HG02678 (cell line): ENCODE measurements around the gene WDR55.
"Not testable (repeated sequence)": the region's sequence is repeated elsewhere in the genome, so short reads cannot be mapped to it uniquely, and the experiment has no call there.

Source experiments
- ATAC-seq: cut with Tn5 transposase; IDR thresholded peaks from one replicate; pipeline ENCODE4 v1.9.1; 2021; ENCODE audit warnings: mild to moderate bottlenecking, moderate library complexity; ENCODE audit not compliant: unreplicated experiment

Gene WDR55, protein sequence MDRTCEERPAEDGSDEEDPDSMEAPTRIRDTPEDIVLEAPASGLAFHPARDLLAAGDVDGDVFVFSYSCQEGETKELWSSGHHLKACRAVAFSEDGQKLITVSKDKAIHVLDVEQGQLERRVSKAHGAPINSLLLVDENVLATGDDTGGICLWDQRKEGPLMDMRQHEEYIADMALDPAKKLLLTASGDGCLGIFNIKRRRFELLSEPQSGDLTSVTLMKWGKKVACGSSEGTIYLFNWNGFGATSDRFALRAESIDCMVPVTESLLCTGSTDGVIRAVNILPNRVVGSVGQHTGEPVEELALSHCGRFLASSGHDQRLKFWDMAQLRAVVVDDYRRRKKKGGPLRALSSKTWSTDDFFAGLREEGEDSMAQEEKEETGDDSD

DNA sequence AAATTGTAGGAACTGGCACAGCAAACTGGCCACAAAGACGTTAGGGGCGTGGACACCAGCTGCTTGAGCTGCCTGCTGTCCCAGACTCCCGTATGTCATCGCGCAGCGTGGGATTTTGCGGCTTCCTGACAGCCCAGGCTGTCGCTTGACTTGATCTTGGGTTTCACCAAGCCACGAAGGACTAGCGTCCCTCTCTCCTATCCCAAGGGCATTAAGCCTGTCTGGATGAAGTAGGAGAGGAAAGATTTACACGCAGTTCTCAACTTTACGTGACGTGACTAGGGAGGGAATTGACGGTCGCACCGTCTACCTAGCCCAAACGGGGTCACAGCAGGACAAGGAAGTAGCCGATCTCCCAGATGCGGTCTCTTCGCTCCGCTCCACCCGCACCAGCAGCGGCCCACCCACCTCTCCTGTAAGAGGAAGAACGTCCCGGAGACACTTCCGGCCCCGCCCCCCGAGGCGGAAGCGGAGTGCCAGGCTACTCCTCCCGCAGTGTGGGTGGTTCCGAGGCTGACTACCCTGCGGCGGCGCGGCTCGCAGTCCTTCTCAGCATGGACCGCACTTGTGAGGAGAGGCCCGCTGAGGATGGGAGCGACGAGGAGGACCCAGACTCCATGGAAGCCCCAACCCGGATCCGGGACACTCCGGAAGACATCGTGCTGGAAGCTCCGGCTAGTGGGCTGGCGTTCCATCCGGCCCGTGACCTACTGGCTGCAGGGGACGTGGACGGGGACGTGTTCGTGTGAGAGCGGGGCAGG is at the start of gene WDR55:
TSS of gene WDR55 (plus strand) at position 546 of the 761 bp plus-strand sequence. CDS start at position 555, 9 bp downstream.
- ATAC-seq, result peak; percentile 97

DNA sequence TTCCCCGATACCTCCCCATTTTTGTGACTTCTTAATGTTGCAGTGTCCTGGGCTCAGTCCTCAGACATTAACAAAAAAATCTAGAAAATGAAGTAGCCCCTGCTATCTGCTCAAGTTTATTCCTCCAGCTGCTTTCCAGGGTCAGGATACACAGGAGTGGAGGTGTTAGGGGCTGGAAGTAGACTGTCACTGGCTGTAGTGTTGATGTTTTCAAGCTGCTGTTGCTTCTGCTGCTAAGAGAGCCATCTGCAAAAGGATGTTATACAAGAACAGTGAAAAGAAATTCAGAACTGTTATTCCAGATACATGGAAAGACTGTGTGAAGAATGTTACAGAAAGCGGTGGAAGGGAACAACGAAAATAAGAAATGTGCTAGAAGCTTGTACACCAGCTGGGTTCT is 42.4 kb upstream of the WDR55 start:
- ATAC-seq, result no peak

DNA sequence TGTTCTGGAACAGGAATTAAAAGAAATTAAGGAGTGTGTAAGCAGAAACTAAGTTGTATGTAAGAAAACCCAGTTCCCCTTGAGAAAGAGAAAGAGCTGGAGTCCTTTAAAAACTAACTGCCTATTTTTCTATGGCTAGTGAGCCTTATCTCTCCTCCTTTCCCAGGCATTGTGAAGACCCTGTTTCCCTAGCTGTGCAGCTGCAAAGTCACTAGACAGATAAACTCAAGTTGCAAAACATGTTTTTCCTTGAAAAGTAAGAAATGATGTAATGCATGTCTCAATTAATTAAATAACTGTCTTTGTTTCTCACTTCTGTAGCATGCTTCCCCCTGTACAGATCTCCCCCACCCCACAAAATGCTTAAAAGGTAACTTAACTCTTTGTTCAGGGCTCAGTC is 41.6 kb upstream of the WDR55 start:
- ATAC-seq, result not testable (repeated sequence)

DNA sequence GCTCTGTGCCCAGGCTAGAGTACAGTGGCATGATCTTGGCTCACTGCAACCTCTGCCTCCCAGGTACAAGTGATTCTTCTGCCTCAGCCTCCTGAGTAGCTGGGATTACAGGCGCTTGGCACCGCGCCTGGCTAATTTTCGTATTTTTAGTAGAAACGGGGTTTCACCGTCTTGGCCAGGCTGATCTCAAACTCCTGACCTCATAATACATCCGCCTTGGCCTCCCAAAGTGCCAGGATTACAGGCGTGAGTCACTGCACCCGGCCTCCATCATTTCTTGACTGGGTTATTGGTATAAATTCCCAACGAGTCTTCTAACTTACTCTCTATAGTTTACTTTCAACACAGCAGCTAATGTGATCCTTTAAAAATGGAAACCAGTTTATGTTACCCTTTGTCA is 39.8 kb upstream of the WDR55 start:
- not testable (repeated sequence) for ATAC-seq

DNA sequence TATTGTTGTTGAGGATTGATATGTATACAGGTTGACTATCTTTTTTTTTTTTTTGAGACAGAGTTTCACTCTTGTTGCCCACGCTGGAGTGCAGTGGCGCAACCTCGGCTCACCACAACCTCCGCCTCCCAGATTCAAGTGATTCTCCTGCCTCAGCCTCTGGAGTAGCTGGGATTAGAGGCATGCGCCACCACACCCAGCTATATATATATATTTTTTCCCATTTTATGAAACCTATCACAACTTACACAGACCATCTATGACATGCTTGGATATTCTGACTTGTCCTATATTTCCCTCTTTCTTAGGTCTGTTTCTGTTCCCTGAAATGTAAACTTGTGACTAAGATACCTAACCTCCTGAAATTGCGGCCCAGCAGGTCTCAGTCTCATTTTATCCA is 36.7 kb upstream of the WDR55 start:
- no peak for ATAC-seq

DNA sequence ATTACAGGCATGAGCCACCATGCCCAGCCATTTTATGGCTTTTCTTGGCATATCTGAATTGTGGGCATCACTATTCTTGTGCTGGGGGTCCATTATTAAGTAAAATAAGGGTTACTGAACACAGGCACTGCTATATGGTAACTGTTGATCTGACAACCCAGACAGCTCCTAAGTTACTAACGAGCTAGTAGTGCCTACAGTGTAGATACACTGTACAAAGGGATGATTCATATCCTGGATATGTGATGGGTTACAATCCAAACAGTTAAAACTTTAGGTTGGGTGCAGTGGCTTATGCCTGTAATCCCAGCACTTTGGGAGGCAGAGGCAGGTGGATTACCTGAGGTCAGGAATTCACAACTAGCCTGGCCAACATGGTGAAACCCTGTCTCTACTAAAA is 36.0 kb upstream of the WDR55 start:
- ATAC-seq, result no peak

DNA sequence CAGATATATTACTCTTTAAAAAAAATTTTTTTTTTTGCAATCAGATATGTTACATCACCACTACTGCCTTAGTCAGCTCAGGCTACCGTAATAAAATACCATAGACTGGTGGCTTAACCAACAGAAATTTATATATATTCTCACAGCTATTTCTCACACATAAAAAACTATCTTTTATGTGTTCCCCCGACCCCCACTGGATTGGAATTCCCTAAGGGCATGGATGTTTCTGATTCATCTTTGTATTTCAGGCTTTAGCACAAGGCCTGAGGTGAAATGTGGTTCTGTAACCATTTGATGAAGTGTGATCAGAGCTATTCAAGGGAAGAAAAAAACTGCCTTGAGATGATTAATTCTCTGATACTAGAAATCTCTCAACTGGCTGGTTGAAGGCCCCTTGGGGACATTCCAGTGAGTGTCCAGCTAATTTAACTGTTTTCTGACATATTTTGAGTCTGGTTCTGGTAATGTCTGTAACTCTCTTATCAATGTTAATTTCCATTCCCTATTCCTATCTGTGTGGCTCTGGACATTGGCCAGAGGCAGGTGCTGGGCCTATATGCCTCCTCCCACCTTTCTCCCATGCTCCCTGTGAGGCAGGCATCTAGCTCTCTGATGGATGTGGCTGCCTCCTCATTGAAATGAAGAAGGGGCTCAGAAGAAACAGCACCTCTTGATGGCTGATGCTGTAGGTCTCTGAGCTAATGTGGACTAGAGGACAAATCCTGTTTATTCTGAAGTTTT is 34.2 kb upstream of the WDR55 start:
- ATAC-seq, result no peak

DNA sequence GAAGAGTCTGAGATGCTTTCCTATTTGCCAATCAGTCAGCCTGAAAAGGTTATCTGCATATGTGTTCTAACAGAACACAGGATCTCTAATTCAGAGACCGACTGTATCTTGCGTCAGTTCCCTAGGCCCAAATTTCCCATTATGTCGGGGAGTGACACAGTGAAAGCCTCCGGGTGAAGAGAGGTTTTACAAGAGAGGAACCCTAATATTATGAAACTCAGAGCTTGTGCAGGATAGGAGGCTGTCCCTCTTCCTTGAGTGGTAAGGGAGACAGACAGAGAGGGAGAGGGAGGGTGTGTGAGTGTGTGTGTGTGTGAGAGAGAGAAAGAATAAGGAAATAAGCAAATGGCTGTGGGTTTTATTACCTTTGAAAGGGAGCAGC is 33.7 kb upstream of the WDR55 start:
- ATAC-seq, result no peak

DNA sequence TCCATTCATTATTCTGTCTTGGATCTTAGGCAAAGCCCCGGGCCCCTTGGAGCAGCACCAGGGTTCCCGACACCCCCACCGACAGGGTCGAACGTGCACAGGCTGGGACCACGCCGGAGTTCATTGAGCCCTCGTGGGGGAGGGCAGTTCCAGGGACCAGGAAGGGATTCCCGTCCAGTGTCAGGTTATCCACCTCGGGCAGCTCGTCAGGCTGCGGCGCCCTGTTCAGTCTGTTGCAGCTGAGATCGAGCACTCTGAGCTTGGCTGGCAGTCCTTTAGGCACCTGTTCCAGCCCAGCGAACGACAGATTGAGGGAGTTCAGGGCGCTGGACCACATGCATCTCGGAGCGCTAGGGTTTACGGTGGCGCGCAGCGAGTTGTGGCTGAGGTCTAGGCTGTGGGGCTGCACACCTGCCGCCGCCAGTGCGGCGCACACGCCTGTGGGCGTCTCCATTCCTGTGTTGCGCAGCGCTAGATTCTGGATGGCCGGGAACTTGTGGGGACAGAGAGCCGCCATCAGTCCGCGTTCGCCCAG is 32.8 kb upstream of the WDR55 start:
- ATAC-seq, result peak; percentile 50

DNA sequence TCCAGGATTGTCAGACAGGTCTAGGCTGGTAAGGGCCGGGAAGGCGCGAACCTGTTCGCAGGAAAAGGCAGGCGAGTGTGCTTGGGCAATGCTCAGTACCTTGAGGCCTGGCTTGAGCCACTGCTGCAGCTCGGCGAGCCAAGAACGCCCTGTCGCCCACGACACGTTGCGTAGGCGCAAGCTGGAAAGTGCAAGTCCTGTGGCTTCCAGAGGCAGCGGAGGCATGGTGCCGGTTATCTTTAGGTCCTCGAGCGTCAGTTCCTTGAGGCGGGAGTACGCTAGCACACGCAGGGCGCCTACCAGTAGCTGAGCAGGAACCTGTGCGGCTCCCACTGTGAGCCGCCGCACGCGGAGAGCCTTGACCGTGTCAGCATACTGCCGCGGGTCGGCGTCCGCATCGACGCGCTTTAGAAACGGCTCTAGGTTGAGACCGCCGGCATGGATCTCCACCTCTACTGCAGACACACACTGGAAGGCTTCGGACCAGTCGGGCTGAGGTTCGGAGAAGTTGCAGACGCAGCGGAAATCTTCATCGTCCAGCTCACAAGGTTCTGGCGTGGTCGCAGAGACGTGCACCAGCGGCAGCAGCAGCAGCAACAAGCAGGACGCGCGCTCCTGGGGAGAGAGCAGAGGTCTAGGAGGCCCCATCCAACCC is 32.2 kb upstream of the WDR55 start:
- ATAC-seq, result peak; percentile 67

DNA sequence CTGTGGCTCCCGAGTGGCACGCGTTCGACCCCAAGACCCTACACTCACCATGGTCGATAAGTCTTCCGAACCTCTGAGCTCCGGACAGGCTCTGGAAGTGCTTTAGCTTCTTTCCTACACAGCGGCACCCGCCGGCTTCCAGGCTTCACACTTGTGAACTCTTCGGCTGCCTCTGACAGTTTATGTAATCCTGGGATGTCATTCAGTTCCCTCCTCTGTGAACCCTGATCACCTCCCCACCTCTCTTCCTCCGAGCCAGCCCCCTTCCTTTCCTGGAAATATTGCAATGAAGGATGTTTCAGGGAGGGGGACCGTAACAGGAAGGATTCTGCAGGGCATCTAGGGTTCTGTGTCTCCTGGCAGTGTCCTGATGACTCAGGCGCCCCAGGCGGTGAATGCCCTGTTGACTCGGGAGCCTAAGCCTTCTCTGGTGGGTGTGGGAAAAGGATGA is 31.7 kb upstream of the WDR55 start, which contains the start of gene CD14:
TSS of gene CD14 (minus strand) at position 155 of the 451 bp plus-strand sequence. CDS start at position 51, 104 bp downstream.
- ATAC-seq, result no peak

DNA sequence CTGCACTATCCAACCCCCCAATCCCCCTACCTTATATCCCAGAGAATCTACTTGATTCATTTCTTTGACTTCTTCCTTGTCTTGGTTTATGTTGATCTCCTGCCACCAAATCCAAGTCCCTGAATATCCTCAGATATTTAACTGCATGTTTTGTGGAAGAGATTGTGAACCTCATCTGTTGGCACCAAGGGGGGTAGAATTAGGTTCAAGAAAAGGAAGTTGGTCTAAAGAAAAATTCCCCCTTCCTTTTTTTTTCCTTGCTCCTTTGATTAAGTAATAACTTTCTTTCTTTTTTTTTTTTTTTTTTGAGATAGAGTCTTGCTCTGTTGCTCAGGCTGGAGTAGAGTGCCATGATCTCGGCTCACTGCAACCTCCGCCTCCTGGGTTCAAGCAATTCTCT is 31.2 kb upstream of the WDR55 start:
- no peak for ATAC-seq

DNA sequence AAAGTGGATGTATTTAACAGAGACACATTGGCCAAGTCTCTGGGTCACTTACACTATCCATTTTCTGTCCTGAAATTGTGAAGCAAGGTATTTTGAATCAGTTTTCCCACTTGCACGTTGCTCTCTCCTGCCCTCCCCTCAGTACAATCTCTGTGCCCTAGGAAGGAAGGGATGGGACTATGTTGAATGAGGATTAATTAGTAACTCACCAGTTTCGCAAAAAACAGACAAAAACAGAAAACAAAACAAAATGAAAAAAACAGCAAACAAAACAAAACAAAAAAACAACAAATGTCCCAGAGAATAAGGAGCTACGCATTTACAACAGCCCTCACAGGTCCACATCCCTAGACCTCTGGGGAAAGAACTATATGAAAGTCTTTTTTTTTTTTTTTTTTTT is 30.6 kb upstream of the WDR55 start:
- no peak for ATAC-seq

DNA sequence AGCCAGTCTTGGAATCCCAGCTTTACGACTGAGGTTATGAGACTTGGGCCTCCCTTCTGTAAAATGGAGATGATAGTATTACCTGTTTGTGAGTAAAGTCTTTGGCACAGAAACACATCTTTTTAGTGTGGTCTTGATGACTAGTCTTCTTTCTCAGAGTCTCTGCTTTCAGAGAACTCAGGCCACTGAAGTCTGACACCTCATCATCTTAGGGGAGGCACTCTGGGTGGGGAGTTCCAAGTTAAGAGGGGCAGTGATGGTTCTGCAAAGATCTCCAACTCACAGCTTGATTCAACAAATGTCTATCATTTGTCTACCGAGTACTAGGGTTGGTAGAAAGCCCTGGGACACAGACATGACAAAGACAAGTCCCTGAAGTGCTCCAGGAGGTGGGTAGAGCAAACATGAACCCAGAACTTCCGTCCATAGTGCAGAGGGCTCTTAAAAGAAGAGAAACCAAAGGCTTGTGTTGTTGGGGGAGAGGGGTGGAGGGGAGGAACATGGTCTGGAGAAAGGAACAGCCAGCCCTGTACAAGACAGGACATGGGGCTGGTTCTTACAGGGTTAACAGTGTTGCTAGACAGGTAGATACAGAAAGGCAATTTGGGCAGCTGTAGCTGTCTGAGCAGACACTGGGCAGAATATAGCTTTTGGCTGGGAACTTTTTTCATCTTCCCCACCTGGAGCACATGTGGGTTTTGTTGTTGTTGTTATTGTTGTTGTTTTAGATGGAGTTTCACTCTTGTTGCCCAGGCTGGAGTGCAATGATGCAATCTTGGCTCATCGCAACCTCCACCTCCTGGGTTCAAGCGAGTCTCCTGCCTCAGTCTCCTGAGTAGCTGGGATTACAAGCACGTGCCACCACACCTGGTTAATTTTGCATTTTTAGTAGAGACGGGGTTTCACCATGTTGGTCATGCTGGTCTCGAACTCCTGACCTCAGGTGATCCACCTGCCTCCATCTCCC is 29.1 kb upstream of the WDR55 start:
- no peak for ATAC-seq

DNA sequence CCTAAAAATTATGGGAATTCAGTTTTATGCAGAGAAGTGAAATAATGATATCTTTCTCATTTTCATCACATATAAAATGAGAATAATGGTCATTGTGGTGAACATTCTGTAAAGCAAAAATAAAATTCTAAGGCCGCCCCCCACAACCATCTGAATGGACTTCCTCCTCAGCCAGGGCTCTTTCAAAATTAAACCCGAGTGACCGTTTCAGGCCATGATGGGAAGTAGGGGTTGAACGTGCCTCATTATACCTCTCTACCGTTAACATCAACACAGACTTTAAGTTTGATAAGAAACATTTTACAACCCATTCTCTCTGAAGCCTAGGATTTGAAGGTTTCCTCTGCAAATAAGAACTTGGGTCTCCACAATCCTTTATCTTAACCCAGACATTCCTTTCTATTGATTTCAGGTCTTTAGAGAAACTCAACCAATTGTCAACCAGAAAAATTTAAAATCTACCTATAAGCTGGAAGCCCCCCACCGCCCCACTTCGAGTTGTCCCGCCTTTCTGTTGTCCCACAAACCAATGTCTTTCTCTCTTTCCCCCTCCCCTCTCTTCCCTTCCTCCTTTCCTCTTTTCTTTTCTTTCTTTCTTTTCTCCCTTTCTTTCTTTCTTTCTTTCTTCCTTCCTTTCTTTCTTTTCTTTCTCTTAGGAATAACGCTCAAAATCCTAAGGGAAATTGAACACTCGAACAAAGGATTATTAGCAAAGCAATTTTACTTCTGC is 27.2 kb upstream of the WDR55 start:
- no peak for ATAC-seq

DNA sequence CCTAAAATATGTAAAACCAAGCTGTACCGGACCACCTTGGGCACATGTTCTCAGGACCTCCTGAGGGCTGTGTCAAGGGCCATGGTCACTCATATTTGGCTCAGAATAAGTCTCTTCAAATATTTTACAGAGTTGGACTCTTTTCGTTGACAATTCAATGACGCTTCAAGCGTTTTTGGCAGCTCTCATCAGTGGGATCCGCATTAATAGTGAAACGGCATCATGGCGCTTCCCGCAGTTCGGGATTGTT is 25.9 kb upstream of the WDR55 start:
- not testable (repeated sequence) for ATAC-seq

DNA sequence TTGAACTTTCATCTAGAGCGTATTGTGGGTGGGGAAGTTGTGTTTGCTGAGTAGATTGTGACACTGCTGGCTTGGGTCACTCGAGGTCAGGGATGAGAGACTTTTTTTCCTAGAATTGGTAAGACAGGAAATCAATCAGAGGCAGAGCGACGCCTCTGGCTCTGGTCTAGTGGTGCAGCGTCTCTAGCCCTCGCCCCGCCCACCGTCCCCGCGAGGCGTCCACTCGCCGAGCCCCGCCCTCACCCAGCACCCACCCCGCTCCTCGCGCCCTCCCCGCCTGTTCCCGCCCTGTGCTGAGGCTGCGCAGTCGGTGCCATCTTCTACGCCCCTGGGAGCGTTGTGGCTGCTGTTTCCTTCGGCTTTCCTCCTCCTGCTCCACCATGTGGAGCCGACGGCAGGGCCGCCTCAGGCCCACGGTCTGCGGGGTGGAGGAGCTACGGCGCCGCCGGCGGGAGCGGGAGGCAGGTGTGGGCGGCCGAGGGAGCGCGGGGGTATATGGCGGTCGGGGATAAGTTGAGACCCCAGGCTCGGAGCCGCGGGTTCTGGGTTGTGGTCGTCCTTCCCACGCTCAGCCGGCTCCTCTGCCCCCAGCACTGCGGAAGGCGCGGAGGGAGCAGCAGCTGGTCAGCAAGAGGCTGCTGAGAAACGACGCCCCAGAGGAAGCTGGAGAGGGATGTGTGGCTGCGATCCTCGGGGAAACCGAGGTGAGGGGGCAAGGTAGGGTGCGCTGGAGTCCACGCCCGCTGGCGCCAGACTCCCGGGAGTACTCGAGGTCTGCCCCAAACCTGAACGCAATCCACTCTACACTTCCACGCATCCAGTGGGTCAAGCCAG is 25.3 kb upstream of the WDR55 start, which contains the start of gene TMCO6:
TSS of gene TMCO6 (plus strand) at position 304 of the 834 bp plus-strand sequence. CDS start at position 381, 77 bp downstream.
- ATAC-seq, result peak; percentile 96

DNA sequence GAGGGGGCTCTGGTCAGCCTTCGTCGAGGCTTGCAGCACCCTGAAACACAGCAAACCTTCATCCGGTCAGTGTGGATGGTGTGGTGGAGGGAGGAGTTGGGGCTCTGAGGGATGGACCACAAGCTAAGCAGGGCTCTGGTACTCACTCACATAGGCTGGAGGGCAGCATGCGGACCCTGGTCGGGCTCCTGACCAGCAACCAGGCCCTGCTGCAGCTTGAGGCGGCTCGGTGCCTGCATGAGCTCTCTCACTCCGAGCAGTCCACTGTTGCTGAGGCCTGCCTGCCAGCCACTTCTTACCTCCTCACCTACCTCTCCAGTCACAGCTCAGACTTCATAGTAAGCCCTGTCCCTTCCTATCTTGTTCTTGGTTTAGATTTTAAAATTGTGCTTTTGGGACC is 23.0 kb upstream of the WDR55 start:
- ATAC-seq, result no peak
